T follicular helper cell (primary cell): ENCODE measurements around the gene NPAS3.

Experiments used
- DNase-seq: peaks from one replicate; pipeline ENCODE4 v3.0.0-alpha.2; 2020; ENCODE audit warnings: low read depth

The NPAS3 gene

GRCh38 chr14:33794791-33795305 is 856.2 kb downstream of the NPAS3 start:
- no peak for DNase-seq

GRCh38 chr14:33796356-33796755 is 857.7 kb downstream of the NPAS3 start:
- no peak for DNase-seq

GRCh38 chr14:33799705-33800570 is 861.3 kb downstream of the NPAS3 start:
- no peak for DNase-seq

- DNase-seq: no peak
Measured at GRCh38 chr14:33800735-33801163, 862.1 kb downstream of the NPAS3 start.

GRCh38 chr14:33802737-33803136 is 864.1 kb downstream of the NPAS3 start:
- no peak for DNase-seq

- DNase-seq: no peak
Measured at GRCh38 chr14:33805593-33805992, 866.9 kb downstream of the NPAS3 start.

GRCh38 chr14:33806905-33807304 is 868.2 kb downstream of the NPAS3 start:
- DNase-seq: no peak

- DNase-seq: no peak
Measured at GRCh38 chr14:33808187-33808586, 869.5 kb downstream of the NPAS3 start.

- DNase-seq: no peak
Measured at GRCh38 chr14:33809396-33809981, 870.8 kb downstream of the NPAS3 start.

- no peak for DNase-seq
Measured at GRCh38 chr14:33810308-33810707, 871.6 kb downstream of the NPAS3 start.

GRCh38 chr14:33811721-33812120 is 873.0 kb downstream of the NPAS3 start:
- no peak for DNase-seq

- DNase-seq: no peak
Measured at GRCh38 chr14:33812181-33812580, 873.5 kb downstream of the NPAS3 start.

GRCh38 chr14:33812601-33813000 is 873.9 kb downstream of the NPAS3 start:
- DNase-seq: no peak

- no peak for DNase-seq
Measured at GRCh38 chr14:33814010-33814409, 875.3 kb downstream of the NPAS3 start.

GRCh38 chr14:33833706-33834465 is 895.2 kb downstream of the NPAS3 start:
- no peak for DNase-seq

GRCh38 chr14:33834466-33835260 is 896.0 kb downstream of the NPAS3 start:
- DNase-seq: no peak

GRCh38 chr14:33835261-33835655 is 896.6 kb downstream of the NPAS3 start:
- no peak for DNase-seq

- DNase-seq: no peak
Measured at GRCh38 chr14:33835677-33836076, 897.0 kb downstream of the NPAS3 start.

GRCh38 chr14:33836203-33836899 is 897.7 kb downstream of the NPAS3 start:
- no peak for DNase-seq

GRCh38 chr14:33836900-33837577 is 898.4 kb downstream of the NPAS3 start:
- DNase-seq: no peak
